Panc1 (cell line): ENCODE data around the gene OASL. TPM values are rescaled to one million over a fixed set of nuclear protein-coding genes. Genes with fewer than 3 reads are reported as not detected.
A peak's percentile ranks its signal among the peaks of the same experiment; 100 is the strongest.

ENCODE experiments used
- ATAC-seq: fragments of 200-7000 bp; cut with Tn5 transposase; 2 replicates; pipeline ENCODE4 v1.9.1; 2020; ENCODE audit warnings: mild to moderate bottlenecking, moderate library complexity
- BruUV-seq: library from RNA; stranded (reverse); fragments of 400-500 nt; replicated peaks from 2 replicates; lab custom pipeline; 2021; lab: Mats Ljungman, UMichigan
- CTCF ChIA-PET: fragments of 300-600 bp; sonication (Branson Sonifier 250); formaldehyde crosslinking; loops from one replicate; lab custom pipeline; 2022; ENCODE audit warnings: antibody characterized with exemption; lab: Charles Lee
- POLR2A ChIA-PET: fragments of 300-600 bp; sonication (Branson Sonifier 250); formaldehyde crosslinking; loops from one replicate; lab custom pipeline; 2022; ENCODE audit warnings: antibody characterized with exemption; lab: Charles Lee
- DNase-seq: peaks from one replicate; pipeline ENCODE4 v3.0.0-alpha.2; 2010; ENCODE audit warnings: low read depth, low spot score
- H3K27ac ChIP-seq: 2 replicates; pipeline ENCODE4 v1.5.1; 2011; ENCODE audit warnings: mild to moderate bottlenecking, low read length, inconsistent platforms
- H3K27me3 ChIP-seq: fragments of 200-500 bp; sonication (Bioruptor generic); 2 replicates; pipeline ENCODE4 v1.6.0; 2014; ENCODE audit warnings: low read length, inconsistent platforms; ENCODE audit not compliant: control insufficient read depth, insufficient read depth
- H3K36me3 ChIP-seq: fragments of 200-500 bp; sonication (Bioruptor generic); 2 replicates; pipeline ENCODE4 v1.5.1; 2014; ENCODE audit warnings: inconsistent platforms, mild to moderate bottlenecking, low read length, moderate library complexity; ENCODE audit not compliant: control insufficient read depth, insufficient read depth
- H3K4me1 ChIP-seq: 2 replicates; pipeline ENCODE4 v1.5.1; 2011; ENCODE audit warnings: inconsistent platforms, mild to moderate bottlenecking, low read length, moderate library complexity; ENCODE audit not compliant: control insufficient read depth, insufficient read depth
- H3K4me3 ChIP-seq, 2 experiments: 2 replicates each; pipeline ENCODE4 v1.5.1; 2011 to 2012; ENCODE audit warnings: low read depth in 2 of 2, low read length in 2 of 2, mild to moderate bottlenecking in 2 of 2, inconsistent platforms in 1 of 2, moderate library complexity in 1 of 2
- H3K9me3 ChIP-seq: fragments of 200-500 bp; sonication (Bioruptor generic); 2 replicates; pipeline ENCODE4 v1.5.1; 2014; ENCODE audit warnings: low read depth, mild to moderate bottlenecking, inconsistent platforms, low read length, moderate library complexity; ENCODE audit not compliant: control insufficient read depth, insufficient read depth
- SIN3A ChIP-seq: IDR thresholded peaks from 2 replicates; pipeline ENCODE4 v1.6.1; 2012; ENCODE audit warnings: low read depth, mild to moderate bottlenecking, low read length, moderate library complexity, borderline replicate concordance; ENCODE audit not compliant: insufficient read depth
- in situ Hi-C: cut with HindIII; loops from 2 replicates; pipeline ENCODE4 v1.10.0; 2016; ENCODE audit warnings: low sequenced_read_pairs, low pct_unique_long_range_greater_than_20kb
- intact Hi-C: fragments of 100-400 bp; cut with micrococcal nuclease; formaldehyde crosslinking; loops from one replicate; pipeline ENCODE4 v1.10.0; 2022; ENCODE audit not compliant: unreplicated experiment
- total RNA-seq: library from RNA; stranded (reverse); gene quantifications from one replicate; pipeline ENCODE4 v1.2.1, GENCODE V29; 2021; ENCODE audit not compliant: unreplicated experiment
- TF ChIP-seq, protein P1 (sequence below), 2 experiments: IDR thresholded peaks; 2 replicates each; pipeline ENCODE4 v1.6.1; 2011 to 2012; ENCODE audit warnings: low read depth in 2 of 2, control low read depth in 1 of 2, low read length in 1 of 2, mild to moderate bottlenecking in 1 of 2, moderate library complexity in 1 of 2; ENCODE audit not compliant: insufficient read depth in 1 of 2
- TF ChIP-seq, protein P2 (sequence below): fragments of 450-650 bp; IDR thresholded peaks from 2 replicates; pipeline ENCODE4 v1.5.1; 2017; ENCODE audit warnings: mild to moderate bottlenecking

OASL gene
- total RNA-seq, 1 experiment from 2014 or later, result 21.1 TPM

DNA sequence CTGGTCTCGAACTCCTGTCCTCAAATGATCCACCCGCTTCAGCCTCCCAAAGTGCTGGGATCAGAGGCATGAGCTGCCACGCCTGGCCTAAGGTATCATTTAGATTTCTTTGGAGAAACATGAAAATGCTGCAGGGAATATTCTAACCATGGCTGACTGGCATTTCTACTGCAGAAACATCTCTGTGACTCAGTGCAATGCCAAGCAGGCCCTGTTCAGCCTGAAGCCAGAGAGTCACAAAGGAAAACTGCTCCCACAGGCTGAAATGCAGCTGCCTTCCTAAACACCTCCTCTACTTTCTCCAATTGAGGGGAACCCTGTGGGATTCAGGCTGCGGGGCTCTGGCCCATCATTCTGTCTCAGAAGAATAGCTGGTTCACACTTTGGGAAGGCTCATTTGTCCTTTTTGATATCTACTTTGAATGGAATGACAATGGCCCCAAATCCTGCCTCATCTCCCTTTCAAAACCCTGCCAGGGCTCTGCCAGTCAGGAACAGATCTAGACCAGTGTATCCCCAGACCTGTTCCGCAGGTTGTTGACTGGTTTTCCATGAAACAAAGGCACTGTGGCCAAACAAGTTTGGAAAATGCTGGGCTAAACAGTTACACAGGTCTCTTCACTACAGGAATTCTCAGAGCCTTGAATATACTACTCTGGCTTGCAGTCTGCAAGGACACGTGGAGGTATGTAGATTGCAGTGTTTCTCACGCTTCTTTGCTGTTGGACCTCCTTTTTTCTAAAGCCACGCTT lies 30.5 kb downstream of the OASL start (continued):
- no peak for TF ChIP-seq SIN3A

- DNase-seq (peak; percentile 8), ATAC-seq (peak; percentile 77)
- Histone ChIP-seq H3K27ac (no peak overlapping the region), H3K4me3 (no peak overlapping the region), H3K9me3 (no peaks in the 10 kb centered on the region), H3K27me3 (no peaks in the 10 kb centered on the region), H3K36me3 (no peaks in the 10 kb centered on the region), H3K4me1 (no peaks in the 10 kb centered on the region)
- ChIA-PET CTCF (interaction anchor here (0.7 kb wide), 2 partner anchors 55 to 267 kb away, joined by 3 to 5 read pairs; no protein-coding TSS in a partner anchor), POLR2A (no interaction called here)
- BruUV-seq, result no TSS peak
- intact Hi-C loops (loop anchor here (5.0 kb wide), 1 partner anchor 102 kb away; no protein-coding TSS in a partner anchor), in situ Hi-C loops (no loop called here)
- TF ChIP-seq, protein P1, sequence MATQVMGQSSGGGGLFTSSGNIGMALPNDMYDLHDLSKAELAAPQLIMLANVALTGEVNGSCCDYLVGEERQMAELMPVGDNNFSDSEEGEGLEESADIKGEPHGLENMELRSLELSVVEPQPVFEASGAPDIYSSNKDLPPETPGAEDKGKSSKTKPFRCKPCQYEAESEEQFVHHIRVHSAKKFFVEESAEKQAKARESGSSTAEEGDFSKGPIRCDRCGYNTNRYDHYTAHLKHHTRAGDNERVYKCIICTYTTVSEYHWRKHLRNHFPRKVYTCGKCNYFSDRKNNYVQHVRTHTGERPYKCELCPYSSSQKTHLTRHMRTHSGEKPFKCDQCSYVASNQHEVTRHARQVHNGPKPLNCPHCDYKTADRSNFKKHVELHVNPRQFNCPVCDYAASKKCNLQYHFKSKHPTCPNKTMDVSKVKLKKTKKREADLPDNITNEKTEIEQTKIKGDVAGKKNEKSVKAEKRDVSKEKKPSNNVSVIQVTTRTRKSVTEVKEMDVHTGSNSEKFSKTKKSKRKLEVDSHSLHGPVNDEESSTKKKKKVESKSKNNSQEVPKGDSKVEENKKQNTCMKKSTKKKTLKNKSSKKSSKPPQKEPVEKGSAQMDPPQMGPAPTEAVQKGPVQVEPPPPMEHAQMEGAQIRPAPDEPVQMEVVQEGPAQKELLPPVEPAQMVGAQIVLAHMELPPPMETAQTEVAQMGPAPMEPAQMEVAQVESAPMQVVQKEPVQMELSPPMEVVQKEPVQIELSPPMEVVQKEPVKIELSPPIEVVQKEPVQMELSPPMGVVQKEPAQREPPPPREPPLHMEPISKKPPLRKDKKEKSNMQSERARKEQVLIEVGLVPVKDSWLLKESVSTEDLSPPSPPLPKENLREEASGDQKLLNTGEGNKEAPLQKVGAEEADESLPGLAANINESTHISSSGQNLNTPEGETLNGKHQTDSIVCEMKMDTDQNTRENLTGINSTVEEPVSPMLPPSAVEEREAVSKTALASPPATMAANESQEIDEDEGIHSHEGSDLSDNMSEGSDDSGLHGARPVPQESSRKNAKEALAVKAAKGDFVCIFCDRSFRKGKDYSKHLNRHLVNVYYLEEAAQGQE (IDR thresholded peaks at IDR 0.05; ENCODE audit: insufficient read depth in 1 of 2, low read depth in 2 of 2, low read length in 1 of 2), result no peak
- TF ChIP-seq, protein P2, sequence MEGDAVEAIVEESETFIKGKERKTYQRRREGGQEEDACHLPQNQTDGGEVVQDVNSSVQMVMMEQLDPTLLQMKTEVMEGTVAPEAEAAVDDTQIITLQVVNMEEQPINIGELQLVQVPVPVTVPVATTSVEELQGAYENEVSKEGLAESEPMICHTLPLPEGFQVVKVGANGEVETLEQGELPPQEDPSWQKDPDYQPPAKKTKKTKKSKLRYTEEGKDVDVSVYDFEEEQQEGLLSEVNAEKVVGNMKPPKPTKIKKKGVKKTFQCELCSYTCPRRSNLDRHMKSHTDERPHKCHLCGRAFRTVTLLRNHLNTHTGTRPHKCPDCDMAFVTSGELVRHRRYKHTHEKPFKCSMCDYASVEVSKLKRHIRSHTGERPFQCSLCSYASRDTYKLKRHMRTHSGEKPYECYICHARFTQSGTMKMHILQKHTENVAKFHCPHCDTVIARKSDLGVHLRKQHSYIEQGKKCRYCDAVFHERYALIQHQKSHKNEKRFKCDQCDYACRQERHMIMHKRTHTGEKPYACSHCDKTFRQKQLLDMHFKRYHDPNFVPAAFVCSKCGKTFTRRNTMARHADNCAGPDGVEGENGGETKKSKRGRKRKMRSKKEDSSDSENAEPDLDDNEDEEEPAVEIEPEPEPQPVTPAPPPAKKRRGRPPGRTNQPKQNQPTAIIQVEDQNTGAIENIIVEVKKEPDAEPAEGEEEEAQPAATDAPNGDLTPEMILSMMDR, result peak; percentile 90
- TF ChIP-seq SIN3A, result no peak
Observed at GRCh38 chr12:121005346-121005815, 33.7 kb downstream of the OASL start.

GRCh38 chr12:121004253-121004815 lies 34.7 kb downstream of the OASL start:
- Histone ChIP-seq H3K27ac (no peak overlapping the region), H3K27me3 (no peaks in the 10 kb centered on the region), H3K9me3 (no peaks in the 10 kb centered on the region), H3K4me3 (no peak overlapping the region), H3K36me3 (no peaks in the 10 kb centered on the region), H3K4me1 (no peaks in the 10 kb centered on the region)
- no TSS peak for BruUV-seq
- DNase-seq (no peak), ATAC-seq (no peak)
- POLR2A ChIA-PET, result no interaction called here
- CTCF ChIA-PET, result interaction anchor here (0.6 kb wide), 1 partner anchor 452 kb away, joined by 6 read pairs; no protein-coding TSS in a partner anchor
- intact Hi-C loops (no loop called here), in situ Hi-C loops (no loop called here)
- TF ChIP-seq, protein P1 (IDR thresholded peaks at IDR 0.05; ENCODE audit: insufficient read depth in 1 of 2, low read depth in 2 of 2, low read length in 1 of 2), result no peak
